Hematopoietic multipotent progenitor cell (in vitro differentiated cells): ENCODE measurements around the gene SLC6A20. TPM values are rescaled to one million over a fixed set of nuclear protein-coding genes. Genes with fewer than 3 reads are reported as not detected.
A peak's percentile ranks its signal among the peaks of the same experiment; 100 is the strongest.
"Not testable (repeated sequence)": the region's sequence is repeated elsewhere in the genome, so short reads cannot be mapped to it uniquely, and the experiment has no call there.

Source experiments
- DNase-seq, 3 donors: peaks; one replicate each; pipeline ENCODE4 v3.0.0-alpha.2; 2011 to 2015; ENCODE audit warnings: low read depth in 2 of 3, low spot score in 2 of 3
- total RNA-seq: library from RNA; depleted of rRNA; stranded (reverse); fragments of >200 nt; gene quantifications from one replicate; pipeline ENCODE4 v1.2.3, GENCODE V29; 2012

The SLC6A20 gene
- total RNA-seq, 1 donor: under 0.01 TPM

DNA sequence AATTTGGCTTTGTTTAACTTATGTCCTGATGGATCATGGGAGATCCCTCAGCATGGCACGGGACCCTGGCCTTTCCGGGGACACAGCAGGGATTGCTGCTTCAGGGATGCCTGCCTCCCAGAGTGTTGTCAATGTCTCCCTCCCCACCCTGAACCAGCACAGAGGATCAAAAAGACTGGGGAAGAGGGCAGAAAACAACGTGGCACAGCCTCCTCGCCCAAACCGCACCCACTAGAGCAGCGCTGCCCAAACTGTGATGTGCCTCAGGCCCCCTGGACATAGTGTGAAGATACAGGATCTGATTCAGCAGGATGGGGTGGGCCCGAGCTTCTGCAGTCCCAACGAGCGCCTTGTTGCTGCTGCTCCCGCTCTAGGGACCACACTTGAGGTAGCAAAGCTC, 34.5 kb downstream of the SLC6A20 start:
- no peak for DNase-seq

DNA sequence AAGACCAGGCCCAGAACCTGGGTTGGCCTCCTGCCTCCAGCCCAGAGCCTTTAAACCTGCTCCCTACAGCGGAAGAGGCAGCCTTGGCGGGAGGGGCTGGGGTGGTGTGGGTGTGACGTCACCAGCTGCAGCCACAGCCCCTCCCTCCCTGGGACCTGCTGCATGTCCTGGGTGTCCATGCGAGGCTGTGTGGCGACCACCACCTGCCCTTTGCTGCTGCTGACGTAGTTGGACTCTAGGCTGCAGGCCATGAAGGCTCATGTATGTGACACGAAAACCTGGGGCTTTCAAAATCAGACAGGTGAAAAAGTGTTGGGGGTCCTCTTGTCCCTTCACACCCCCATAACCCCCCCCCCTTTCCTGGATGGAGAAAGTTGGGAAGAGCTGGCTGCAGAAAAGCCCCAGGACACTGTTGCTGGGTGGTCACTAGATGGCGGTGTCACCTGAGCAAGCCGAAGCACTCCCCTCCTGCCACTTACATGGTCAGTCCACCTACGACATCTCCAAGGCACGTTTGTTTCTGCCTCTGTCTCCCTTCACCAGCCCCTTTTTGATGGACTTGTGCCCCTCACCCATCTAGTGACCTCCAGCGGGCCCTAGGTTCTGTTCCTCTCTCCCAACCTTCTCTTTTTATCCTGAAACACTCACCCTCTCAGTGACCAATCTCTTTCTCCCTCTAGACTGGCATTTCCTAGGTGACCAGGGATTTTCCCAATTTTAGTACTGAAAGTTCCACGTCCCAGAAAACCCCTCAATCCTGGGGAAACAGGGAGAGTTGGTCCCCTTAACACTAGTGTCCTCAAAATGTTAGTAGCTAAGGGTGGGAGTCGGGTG, 35.2 kb downstream of the SLC6A20 start:
- peak; percentile 11 to 49 (median 26) for DNase-seq

DNA sequence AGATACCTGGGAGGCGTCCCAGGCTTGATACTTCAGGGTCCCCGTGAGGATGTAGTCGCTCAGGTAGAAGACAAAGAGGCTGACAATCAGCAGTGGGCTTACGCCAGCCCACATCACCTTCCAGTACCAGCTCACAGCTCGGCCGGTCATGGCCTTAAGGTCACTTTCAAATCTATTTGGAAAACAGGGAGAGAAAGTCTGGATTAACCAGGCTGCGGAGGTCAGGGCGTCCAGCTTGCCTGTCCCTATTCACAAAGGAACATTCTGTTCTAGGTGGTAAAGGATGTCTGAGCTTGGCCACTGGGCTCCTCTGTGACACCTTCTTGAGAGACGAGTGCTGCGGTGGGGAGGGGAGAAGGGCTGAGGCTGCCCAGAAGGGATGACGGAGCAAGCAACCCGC, 36.5 kb downstream of the SLC6A20 start:
- no peak for DNase-seq

DNA sequence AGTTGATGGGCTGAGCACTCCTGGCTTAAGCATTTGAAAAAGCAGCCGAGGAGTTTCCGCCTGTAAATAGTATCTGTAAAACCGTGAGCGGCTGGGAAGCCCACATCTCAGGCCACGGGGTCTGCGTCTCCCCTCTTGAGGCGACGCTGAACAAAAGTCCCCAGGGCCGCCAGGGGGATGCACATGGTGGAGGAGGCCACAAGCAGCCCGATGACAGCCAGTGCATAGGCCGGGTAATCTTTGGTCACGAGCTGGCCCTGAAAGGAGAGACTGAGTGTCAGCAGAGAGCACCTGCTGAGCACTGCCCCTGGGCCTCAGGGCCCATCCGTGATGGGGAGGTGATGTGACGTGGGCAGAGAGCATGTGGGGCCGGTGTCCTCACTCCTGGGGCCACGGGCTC, 37.5 kb downstream of the SLC6A20 start:
- no peak for DNase-seq

DNA sequence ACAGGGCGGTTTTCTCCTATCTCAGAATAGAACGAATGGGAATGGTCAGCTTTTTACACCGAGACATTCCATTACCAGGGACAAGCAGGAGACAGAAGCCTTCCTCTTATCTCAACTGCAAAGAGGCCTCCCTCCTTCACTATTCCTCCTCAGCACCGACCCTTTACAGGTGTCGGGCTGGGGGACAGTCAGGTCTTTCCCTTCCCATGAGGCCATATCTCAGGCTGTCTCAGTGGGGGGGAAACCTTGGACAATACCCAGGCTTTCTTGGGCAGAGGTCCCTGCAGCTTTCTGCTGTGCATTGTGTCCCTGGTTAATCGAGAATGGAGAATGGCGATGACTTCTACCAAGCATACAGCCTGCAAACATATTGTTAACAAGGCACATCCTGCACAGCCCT, 39.2 kb downstream of the SLC6A20 start:
- DNase-seq: not testable (repeated sequence)

DNA sequence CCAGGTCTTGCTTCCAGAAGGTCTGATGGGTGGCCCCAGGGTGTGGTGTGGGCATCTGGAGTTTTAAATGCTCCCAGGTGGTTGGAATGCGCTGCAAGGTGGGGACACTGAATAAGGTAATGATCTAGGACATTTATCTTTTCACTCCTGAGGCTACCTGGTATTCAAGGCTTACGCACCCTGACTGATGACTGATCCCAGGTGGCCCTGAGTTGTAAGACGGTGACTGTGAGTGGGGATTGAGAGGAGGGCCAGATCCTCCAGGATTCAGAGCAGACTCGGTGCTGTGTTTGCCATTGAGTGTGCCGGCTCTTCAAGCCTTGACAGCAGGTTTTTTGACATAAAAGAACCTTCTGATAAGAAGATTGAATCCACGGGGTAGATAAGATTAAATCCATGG, 40.3 kb downstream of the SLC6A20 start:
- DNase-seq: no peak

DNA sequence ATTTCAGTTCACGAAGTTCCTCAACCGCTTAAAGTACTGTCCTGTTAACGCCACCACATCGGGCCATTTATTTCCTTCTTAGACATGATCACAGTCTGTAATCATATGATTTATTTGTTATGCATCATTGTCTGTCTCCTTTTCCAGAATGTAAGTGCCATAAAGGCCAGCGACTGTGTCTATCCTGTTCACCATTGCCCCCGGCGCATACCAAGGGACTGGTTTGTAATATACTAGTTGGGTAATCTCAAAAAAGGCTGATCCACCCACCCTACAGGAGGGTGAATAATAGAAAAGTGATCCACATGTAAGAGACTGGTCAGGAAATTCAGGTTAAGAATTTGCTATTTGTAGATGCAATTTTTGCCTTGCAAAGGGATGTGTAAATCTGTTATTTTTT, 41.9 kb downstream of the SLC6A20 start:
- no peak for DNase-seq

DNA sequence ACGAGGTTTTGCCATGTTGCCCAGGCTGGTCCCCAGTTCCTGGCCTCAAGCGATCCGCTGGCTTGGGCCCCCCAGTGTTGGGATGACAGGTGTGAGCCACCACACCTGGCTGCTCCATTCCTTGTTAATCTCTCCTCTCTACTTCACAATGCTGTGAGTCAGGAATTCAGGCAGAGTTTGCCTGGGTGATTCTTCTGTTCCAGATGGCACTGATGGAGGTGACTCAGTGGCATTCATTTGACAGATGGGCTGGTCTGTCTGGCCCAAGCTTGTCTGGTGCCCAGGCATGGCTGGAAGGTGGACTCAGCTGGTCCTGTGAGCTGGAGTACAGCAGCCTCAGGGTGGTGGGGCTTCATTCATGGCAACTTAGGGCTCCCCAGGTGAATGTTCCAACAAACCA, 43.2 kb downstream of the SLC6A20 start:
- DNase-seq: no peak

DNA sequence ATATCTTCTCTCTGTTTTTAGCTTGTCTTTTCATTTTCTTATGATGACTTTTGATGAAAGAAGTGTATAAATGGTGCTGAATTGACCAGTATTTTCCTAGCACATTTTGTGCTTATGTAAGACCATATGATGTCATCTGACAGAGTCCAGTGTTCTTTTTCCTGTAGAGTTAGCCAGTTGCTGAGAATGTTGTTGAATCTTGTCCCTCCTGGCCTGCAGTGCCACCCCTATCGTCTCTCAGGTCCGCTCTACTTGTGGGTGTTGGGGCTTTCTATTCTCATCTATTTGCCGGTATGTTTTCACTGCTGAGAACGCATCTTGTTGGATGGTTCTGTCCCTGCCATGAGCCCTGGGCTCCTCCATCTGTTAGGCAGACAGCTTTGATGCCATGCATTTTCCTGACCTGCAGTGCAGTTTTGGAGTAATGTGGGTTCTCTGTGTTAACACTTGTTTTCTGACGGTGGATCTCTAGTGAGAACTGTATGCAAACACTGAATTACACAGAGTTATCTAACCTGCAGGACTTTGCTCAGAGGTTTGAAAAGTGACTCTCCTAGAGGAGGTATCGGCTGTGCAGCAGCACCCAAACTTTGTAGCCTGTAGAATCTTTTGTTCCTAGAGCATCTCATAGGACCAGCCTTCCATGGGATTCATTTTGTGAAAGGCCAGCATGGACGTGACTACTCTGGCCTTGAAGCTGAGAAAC, 44.6 kb downstream of the SLC6A20 start:
- no peak for DNase-seq

DNA sequence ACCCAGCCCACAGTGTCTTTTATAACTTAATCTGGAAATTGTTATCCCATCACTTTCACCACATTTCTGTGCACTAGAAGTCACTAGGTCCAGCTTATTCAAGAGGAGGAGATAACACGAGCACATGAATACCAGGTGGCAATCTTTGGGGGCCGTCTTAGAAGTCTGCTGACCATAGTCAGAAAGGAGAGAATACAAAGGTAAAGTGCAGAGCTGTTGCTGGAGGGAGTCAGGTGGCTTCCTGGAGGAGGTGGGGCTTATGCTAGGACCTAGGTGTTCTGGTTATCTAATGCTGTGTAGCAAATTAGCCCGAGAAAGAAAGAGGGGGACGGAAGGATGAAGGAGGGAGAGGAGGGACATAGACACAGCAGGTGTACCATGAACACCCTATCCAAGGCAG, 46.5 kb downstream of the SLC6A20 start:
- DNase-seq: no peak

DNA sequence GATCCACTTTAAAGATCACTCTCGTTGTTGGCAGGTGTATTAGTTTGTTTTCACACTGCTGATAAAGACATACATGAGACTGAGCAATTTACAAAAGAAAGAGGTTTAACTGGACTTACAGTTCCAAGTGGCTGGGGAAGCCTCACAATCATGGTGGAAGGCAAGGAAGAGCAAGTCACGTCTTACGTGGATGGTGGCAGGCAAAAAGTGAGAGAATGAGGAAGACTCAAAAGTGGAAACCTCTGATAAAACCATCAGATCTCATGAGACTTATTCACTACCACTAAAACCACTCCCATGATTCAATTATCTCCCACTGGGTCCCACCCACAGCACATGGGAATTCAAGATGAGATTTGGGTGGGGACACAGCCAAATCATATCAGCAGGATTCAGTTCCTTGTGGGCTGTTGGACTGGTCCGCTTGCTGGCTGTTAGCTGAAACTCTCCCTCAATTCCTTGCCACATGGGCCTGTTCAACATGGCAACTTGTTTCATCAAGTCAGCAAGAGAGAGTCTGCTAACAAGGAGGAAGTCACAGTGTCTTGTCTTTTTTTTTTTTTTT, 47.2 kb downstream of the SLC6A20 start:
- not testable (repeated sequence) for DNase-seq

DNA sequence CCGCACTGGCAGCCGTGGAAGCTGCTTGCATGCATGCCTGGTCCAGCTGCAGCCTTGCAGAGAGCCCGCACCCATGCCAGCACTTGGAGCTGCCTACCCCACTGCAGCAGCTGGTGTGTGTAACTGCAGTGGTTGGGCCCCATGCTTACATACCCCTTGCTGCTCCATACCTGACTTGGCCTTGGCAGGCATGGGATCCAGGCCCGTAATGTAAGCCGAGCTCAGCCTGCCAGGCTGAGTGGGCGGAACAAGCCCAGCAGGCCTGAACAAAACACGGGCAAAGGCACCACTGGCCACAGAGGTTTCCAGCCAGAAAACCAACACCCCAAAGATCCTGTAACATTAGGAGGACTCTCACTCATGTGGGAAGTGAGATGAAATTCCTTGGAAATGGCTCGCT, 48.3 kb downstream of the SLC6A20 start:
- DNase-seq: no peak

DNA sequence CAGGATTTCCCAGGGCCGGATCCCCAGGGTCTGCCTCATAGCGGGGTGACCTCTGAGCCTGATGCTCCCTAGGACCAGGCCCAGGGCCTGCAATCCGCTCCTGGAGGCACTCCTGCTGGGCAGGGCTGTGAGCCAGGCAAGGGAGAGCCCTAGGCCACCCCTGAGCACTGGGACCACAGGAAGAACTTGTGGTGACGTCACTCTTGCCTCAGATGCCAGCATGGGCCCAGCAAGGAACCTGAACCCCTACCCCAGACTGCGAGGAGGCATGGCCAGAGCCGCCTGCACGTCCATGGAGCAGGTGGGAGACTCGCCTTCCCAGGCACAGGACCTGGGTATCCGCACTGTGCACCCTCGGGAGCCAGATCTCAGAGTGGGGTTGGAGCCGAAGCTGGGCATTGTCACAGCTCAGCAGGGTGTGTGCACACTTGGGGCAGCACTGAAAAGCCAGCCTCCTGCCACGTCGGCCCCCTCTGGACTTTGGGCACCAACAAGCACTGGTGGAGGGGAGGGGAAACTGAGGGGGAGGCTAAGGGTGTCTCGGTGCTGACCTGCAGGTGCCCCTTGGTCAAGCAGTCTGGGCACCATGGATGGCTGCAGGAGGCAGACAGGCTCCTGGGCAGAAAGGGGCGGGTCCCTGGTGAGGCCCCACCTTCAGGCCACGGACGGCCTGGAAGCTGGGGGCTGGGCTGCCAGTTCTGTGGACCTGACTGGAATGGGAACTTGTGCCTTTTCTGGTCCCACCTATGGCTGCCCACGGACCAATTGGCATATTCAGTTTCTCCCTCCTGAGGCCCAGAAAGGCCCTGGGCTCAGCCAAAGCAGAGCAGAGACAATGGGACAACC, 49.3 kb downstream of the SLC6A20 start:
- DNase-seq: no peak

DNA sequence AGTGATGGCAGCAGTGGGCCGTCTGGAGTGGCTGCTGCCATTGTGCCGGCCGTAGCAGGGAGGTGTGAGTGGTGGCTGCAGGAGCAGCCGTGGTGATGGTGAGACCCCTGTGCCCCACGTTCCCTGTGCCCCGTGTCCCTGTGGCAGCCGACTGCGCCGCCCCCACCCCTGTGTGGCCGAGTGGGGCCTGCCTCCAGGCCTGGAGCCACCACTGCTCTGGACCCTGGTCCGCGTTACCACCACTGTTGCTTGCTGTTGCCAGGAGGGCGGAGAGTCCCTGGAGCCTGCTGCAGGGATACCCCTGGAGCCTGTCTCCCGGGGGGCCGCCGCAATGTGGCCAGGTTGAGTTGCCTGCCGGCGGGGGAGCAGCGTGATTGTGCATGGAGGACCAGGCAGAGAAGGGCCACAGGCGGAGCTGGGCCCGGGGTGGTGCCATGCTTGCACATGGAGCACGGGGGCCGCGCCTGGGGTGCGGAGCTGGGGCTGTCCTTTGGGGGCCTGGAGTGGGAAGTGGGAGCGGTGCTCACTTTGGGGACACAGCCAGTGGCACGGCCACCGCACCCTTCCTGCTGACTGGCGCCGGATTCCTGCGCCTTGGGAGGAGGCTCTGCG, 50.1 kb downstream of the SLC6A20 start:
- no peak for DNase-seq

DNA sequence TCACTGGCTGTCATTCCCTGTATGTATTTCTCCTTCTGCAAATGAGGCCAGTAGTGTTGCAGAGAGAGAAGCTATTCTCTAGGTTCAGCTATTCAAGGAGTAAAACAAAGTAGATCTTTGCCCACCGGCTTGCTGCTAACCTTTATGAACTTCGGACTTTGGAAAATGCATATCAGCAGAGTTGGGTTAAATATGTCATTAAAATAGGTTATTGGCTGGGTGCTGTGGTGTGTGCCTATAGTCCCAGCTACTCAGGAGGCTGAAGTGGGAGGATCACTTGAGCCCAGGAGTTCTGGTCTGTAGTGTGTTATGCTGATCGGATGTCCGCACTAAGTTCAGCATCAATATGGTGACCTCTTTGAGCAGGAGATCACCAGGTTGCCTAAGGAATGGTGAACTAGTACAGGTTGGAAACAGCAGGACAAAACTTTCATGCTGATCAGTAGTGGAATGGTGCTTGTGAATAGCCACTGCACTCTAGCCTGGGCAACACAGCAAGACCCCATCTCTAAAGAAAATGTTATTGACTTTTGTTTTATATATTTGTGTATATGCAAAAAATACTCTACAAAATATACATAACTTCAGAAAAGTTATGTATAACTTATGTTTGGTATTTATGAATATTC, 53.8 kb downstream of the SLC6A20 start:
- DNase-seq: no peak

DNA sequence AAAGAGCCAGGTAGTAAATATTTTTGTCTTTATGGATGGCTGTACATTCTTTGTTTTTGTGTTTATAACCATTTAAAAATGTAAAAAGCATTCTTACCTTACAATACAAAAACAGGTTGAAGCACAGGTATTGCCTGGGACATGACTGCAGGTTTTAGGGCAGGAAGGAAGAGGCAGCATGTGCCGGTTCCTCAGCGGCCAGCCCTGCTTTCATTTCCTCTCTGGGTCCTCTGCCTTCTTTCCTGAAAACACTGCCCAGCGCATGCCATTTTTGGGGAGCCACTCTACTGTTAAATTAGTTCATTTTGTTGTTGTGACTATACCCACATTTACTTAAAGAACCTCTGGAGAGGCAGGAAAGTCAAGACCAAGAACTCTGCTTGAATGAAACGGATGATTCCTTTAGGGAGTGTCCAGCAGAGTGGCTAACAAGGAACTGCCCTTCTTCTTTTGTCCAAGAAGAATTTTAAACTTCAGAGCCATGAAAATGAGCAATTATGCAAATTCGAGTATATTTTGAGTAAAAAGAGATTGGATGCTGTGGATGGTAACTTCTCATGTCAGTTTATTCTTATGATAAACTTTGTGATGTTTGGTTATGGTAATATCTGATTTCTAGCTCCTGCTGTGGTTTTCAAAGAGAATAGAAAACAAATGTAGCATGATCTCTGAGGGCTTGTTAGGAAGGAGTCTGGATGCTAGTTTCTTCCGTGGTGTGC, 54.4 kb downstream of the SLC6A20 start:
- DNase-seq: no peak

DNA sequence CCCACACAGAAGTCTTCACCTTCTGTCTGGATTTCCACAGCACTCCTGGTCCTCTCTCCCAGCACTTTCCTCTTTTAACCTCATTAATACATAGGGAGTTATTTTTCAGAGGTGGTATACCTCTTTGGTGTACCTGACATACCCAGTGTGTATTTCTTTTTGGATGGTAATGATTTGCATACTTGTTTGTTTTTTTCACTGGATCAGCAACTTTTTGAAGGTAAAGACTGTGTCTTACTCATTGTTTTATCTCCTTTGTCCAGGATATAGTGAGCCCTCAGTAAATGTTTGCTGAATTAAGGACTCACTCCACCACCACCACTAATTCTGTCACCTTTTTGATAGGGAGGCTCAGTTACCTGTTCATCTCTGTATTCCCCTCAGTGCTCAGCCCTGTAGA, 55.1 kb downstream of the SLC6A20 start:
- DNase-seq: no peak

DNA sequence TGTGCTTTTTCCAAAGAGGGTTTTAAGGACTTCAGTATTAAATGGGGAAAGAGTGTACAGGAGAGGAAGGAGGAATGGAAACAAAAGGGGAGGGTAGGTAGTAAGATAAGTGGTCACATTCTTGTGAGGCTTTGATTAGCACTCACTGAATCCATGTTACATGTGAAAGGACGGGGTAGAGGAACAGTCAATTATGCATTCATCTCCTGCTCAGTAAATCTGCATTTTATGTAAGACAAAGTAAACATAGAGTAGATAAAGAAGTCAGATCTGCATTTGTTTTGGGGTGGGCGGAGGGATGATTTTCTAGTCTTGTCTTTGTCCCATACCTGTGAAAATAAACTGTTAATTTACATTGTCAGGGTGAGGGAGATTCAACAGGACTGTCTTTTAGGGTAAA, 56.3 kb downstream of the SLC6A20 start:
- no peak for DNase-seq

DNA sequence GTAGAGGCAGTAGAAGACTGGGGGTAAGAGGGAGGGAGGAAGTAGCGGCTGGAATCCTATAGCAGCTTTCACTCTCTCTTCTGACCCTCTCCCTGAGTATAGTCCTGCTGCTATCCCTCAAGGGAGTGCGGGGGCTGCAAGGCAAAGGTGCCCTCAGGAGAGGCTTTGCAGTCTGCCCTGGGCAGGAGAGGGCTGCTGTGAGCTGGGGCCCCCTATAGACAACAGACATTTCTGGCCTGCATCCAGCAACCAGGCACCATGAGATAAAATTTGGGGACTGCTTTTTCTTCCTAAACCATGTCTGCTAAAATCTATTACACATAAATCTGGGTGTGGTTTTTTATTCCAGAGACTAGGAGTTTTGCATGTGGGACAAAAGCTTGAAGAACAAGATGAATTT, 59.1 kb downstream of the SLC6A20 start:
- DNase-seq: no peak

DNA sequence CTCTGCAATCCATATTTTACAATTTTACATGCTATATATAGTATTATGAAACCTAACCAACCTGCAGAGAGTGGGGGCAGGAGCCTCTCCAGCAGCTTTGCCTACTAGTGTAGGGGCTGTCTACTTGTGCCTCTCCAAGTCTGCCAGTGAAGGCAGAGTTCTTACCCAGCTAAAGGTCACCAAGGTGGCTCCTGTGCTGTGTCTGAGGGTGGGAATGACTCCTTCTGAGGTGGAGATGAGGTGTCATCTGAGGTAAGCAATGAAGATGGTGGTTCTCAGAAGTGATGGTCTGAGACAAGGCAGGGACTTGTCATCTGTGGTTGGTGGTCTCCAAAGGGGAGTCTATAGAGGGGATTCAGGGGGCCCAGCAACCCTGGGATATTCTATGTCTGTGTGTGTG, 59.6 kb downstream of the SLC6A20 start:
- no peak for DNase-seq
